H9 (cell line): ENCODE measurements around the gene LRRC61. TPM values are rescaled to one million over a fixed set of nuclear protein-coding genes. Genes with fewer than 3 reads are reported as not detected.
"Not testable (repeated sequence)": the region's sequence is repeated elsewhere in the genome, so short reads cannot be mapped to it uniquely, and the experiment has no call there.

Experiments used
- DNase-seq: peaks from one replicate; pipeline ENCODE4 v3.0.0-alpha.2; 2017
- H2AFZ ChIP-seq: one replicate; pipeline ENCODE4 v1.6.1; 2013; ENCODE audit warnings: mild to moderate bottlenecking, low read length, control low read depth, moderate library complexity
- H2AK5ac ChIP-seq: 2 replicates; pipeline ENCODE4 v1.6.1; 2013; ENCODE audit warnings: low read length, control low read depth, mixed read lengths; ENCODE audit not compliant: insufficient read length
- H2BK120ac ChIP-seq: one replicate; pipeline ENCODE4 v1.6.1; 2013; ENCODE audit warnings: low read depth, mild to moderate bottlenecking, low read length, control low read depth, inconsistent platforms; ENCODE audit not compliant: poor library complexity, severe bottlenecking
- H2BK12ac ChIP-seq: 2 replicates; pipeline ENCODE4 v1.6.1; 2013; ENCODE audit warnings: low read length, control low read depth, mixed read lengths, low read depth; ENCODE audit not compliant: insufficient read length
- H2BK15ac ChIP-seq: 2 replicates; pipeline ENCODE4 v1.6.1; 2013; ENCODE audit warnings: low read depth, low read length, control low read depth
- H2BK20ac ChIP-seq: one replicate; pipeline ENCODE4 v1.6.1; 2013; ENCODE audit warnings: low read depth, mild to moderate bottlenecking, low read length, control low read depth, inconsistent platforms; ENCODE audit not compliant: poor library complexity, severe bottlenecking
- H2BK5ac ChIP-seq: 2 replicates; pipeline ENCODE4 v1.6.1; 2013; ENCODE audit warnings: low read length, control low read depth, mixed read lengths; ENCODE audit not compliant: insufficient read length
- H3K14ac ChIP-seq: 2 replicates; pipeline ENCODE4 v1.6.1; 2013; ENCODE audit warnings: low read length, control low read depth; ENCODE audit not compliant: insufficient read depth
- H3K18ac ChIP-seq: 2 replicates; pipeline ENCODE4 v1.6.1; 2013; ENCODE audit warnings: low read depth, mild to moderate bottlenecking, mixed read lengths, low read length, control low read depth; ENCODE audit not compliant: insufficient read length
- H3K23ac ChIP-seq: 2 replicates; pipeline ENCODE4 v1.6.1; 2013; ENCODE audit warnings: low read length, control low read depth, mixed read lengths, low read depth; ENCODE audit not compliant: insufficient read length
- H3K23me2 ChIP-seq: 2 replicates; pipeline ENCODE4 v1.6.1; 2013; ENCODE audit warnings: low read depth, mild to moderate bottlenecking, mixed read lengths, low read length, control low read depth; ENCODE audit not compliant: insufficient read length, poor library complexity, severe bottlenecking
- H3K27ac ChIP-seq: 2 replicates; pipeline ENCODE4 v1.5.1; 2013; ENCODE audit warnings: low read length, control low read depth, mixed read lengths, low read depth; ENCODE audit not compliant: insufficient read length
- H3K27me3 ChIP-seq: 2 replicates; pipeline ENCODE4 v1.6.1; 2013; ENCODE audit warnings: low read length, control low read depth, inconsistent platforms; ENCODE audit not compliant: insufficient read depth
- H3K4ac ChIP-seq: 2 replicates; pipeline ENCODE4 v1.6.1; 2013; ENCODE audit warnings: low read depth, mild to moderate bottlenecking, control low read depth, inconsistent platforms, low read length, moderate library complexity
- H3K4me1 ChIP-seq: 2 replicates; pipeline ENCODE4 v1.6.1; 2013; ENCODE audit warnings: low read length, control low read depth, inconsistent platforms; ENCODE audit not compliant: insufficient read depth
- H3K4me2 ChIP-seq: 2 replicates; pipeline ENCODE4 v1.6.1; 2013; ENCODE audit warnings: low read length, control low read depth, mixed read lengths; ENCODE audit not compliant: insufficient read length, insufficient read depth
- H3K56ac ChIP-seq: 2 replicates; pipeline ENCODE4 v1.6.1; 2013; ENCODE audit warnings: low read depth, mild to moderate bottlenecking, mixed read lengths, low read length, control low read depth; ENCODE audit not compliant: insufficient read length
- H3K79me1 ChIP-seq: 2 replicates; pipeline ENCODE4 v1.6.1; 2013; ENCODE audit warnings: low read depth, mild to moderate bottlenecking, moderate library complexity, low read length, control low read depth, inconsistent platforms; ENCODE audit not compliant: insufficient read depth, poor library complexity, severe bottlenecking
- H3K79me2 ChIP-seq: 2 replicates; pipeline ENCODE4 v1.6.1; 2013; ENCODE audit warnings: low read length, control low read depth, inconsistent platforms; ENCODE audit not compliant: insufficient read depth
- H3K9ac ChIP-seq: 2 replicates; pipeline ENCODE4 v1.6.1; 2013; ENCODE audit warnings: low read length, control low read depth, mixed read lengths; ENCODE audit not compliant: insufficient read length; ENCODE audit errors: extremely low read depth
- H3K9me3 ChIP-seq: one replicate; pipeline ENCODE4 v1.6.1; 2013; ENCODE audit warnings: low read depth, low read length, inconsistent platforms; ENCODE audit not compliant: control insufficient read depth
- H3T11ph ChIP-seq: one replicate; pipeline ENCODE4 v1.6.1; 2013; ENCODE audit warnings: mild to moderate bottlenecking, low read length, control low read depth, inconsistent platforms
- H4K20me1 ChIP-seq: one replicate; pipeline ENCODE4 v1.6.1; 2013; ENCODE audit not compliant: control insufficient read depth, insufficient read length, insufficient read depth
- H4K5ac ChIP-seq: 2 replicates; pipeline ENCODE4 v1.6.1; 2013; ENCODE audit warnings: low read depth, mild to moderate bottlenecking, mixed read lengths, low read length, control low read depth; ENCODE audit not compliant: insufficient read length
- H4K8ac ChIP-seq: replicated peaks from 2 replicates; pipeline ENCODE4 v1.6.1; 2013; ENCODE audit warnings: low read length, control low read depth, mixed read lengths, low read depth; ENCODE audit not compliant: insufficient read length
- H4K91ac ChIP-seq: 2 replicates; pipeline ENCODE4 v1.6.1; 2013; ENCODE audit warnings: low read depth, mild to moderate bottlenecking, moderate library complexity, mixed read lengths, low read length, control low read depth; ENCODE audit not compliant: insufficient read length
- H3K27ac Mint-ChIP-seq, 3 experiments: 2 replicates in 2 of 3; 3 replicates in 1 of 3; pipeline ENCODE4 v1.8.0; 2020 to 2021; ENCODE audit warnings: mixed read lengths in 3 of 3, mild to moderate bottlenecking in 1 of 3, moderate library complexity in 1 of 3
- H3K27me3 Mint-ChIP-seq: 2 replicates; pipeline ENCODE4 v1.8.0; 2021; ENCODE audit warnings: low read depth, mild to moderate bottlenecking, moderate library complexity, mixed read lengths
- H3K36me3 Mint-ChIP-seq, 3 experiments: 2 replicates in 2 of 3; 3 replicates in 1 of 3; pipeline ENCODE4 v1.8.0; 2020 to 2021; ENCODE audit warnings: low read depth in 3 of 3, mixed read lengths in 3 of 3; ENCODE audit not compliant: insufficient read depth in 1 of 3
- H3K4me1 Mint-ChIP-seq, 2 experiments: 2 replicates each; pipeline ENCODE4 v1.8.0; 2020; ENCODE audit warnings: mixed read lengths in 2 of 2
- H3K4me3 Mint-ChIP-seq, 2 experiments: 2 replicates in 1 of 2; 3 replicates in 1 of 2; pipeline ENCODE4 v1.8.0; 2020 to 2021; ENCODE audit warnings: mild to moderate bottlenecking in 2 of 2, mixed read lengths in 2 of 2, moderate library complexity in 1 of 2
- H3K9me3 Mint-ChIP-seq, 2 experiments: 2 replicates in 1 of 2; 3 replicates in 1 of 2; pipeline ENCODE4 v1.8.0; 2020; ENCODE audit warnings: mild to moderate bottlenecking in 2 of 2, mixed read lengths in 2 of 2, moderate library complexity in 1 of 2
- WGBS: extraction: QIAGEN DNeasy Blood & Tissue Kit; methylation state at CpG from one replicate; pipeline ENCODE4 v1.1.7; 2013; ENCODE audit warnings: missing lambda C conversion rate, low lambda C conversion rate, mixed read lengths; ENCODE audit not compliant: insufficient read length; ENCODE audit errors: extremely low coverage; 5-methylcytosine and 5-hydroxymethylcytosine counted together
- total RNA-seq: library from RNA; stranded (reverse); gene quantifications from 2 replicates; pipeline ENCODE4 v1.2.1, GENCODE V29; 2021

LRRC61 gene
- total RNA-seq, 1 experiment from 2014 or later = 24.4 TPM

DNA sequence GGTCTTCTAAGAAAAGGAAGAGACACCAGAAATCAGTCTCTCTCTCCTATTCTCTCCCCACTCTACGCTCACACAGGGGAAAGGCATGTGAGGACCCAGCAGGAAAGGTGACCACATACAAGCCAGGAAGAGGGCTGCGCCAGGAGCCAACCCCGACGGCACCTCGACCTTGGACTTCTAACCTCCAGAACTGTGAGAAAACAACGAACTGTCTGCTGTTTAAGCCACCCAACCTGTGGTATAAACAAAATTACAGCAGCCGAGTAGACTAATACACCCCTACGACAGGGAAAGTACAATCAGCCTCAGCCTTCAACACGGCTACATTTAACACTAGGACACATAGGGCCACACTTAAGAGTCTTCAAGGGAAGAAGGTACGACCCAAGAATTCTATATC lies 26.4 kb upstream of the LRRC61 start:
- H3K4me1 ChIP-seq = not testable (repeated sequence)

DNA sequence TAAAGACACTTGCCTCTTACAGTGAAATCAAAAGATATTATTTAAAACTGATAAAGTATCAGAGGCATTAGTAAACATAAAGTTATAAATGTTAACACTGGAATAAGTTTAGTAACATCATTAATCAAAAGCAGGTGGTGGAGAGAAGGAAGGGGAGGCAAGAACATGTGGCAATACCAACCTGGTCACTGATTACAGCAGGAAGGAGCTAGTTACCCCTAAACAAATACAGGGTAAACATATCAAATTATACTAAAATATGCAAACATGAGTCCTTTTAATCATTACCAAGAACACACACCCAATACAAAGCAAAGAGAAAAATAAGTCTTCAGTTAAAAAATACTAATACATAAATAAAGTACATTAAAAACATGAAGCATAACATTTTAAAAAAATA lies 25.2 kb upstream of the LRRC61 start:
- not testable (repeated sequence) for H4K5ac ChIP-seq, H2BK5ac ChIP-seq, H3K4me1 ChIP-seq, H2BK20ac ChIP-seq, H4K8ac ChIP-seq, H4K20me1 ChIP-seq, H3K79me1 ChIP-seq, H3K4ac ChIP-seq, DNase-seq, H3K36me3 Mint-ChIP-seq, H2BK12ac ChIP-seq, H2AK5ac ChIP-seq, H2AFZ ChIP-seq, H3K9me3 Mint-ChIP-seq, H3K27me3 ChIP-seq, H4K91ac ChIP-seq, H3K27ac Mint-ChIP-seq, H3K79me2 ChIP-seq, H3K56ac ChIP-seq, H3K4me3 Mint-ChIP-seq, H3K9me3 ChIP-seq, H2BK120ac ChIP-seq, H3K23ac ChIP-seq, H3K18ac ChIP-seq, H3K23me2 ChIP-seq, H3K27ac ChIP-seq, H3K9ac ChIP-seq, H3K14ac ChIP-seq, H2BK15ac ChIP-seq, H3T11ph ChIP-seq, H3K4me1 Mint-ChIP-seq, H3K4me2 ChIP-seq
- peaks cover 21% of the 10 kb centered on the region for H3K27me3 Mint-ChIP-seq

More for the DNA sequence above, 26.4 kb upstream of the LRRC61 start:
- not testable (repeated sequence) for H3K9me3 Mint-ChIP-seq, H2BK5ac ChIP-seq, H3K56ac ChIP-seq, H3K79me1 ChIP-seq, H3K18ac ChIP-seq, H2BK12ac ChIP-seq, H3K23me2 ChIP-seq, DNase-seq, H3K27ac Mint-ChIP-seq, H2BK20ac ChIP-seq, H3K4me1 Mint-ChIP-seq, H2BK120ac ChIP-seq, H3K23ac ChIP-seq, H3K36me3 Mint-ChIP-seq, H3K4ac ChIP-seq, H4K8ac ChIP-seq, H2BK15ac ChIP-seq, H3T11ph ChIP-seq, H2AFZ ChIP-seq, H4K20me1 ChIP-seq, H4K5ac ChIP-seq, H3K4me2 ChIP-seq, H3K4me3 Mint-ChIP-seq, H4K91ac ChIP-seq, H2AK5ac ChIP-seq, H3K27me3 ChIP-seq, H3K9ac ChIP-seq, H3K27ac ChIP-seq, H3K79me2 ChIP-seq, H3K9me3 ChIP-seq, H3K14ac ChIP-seq
- H3K27me3 Mint-ChIP-seq = peaks cover 15% of the 10 kb centered on the region
- WGBS = no CpG with 5 or more reads among the region's 10 CpGs
